Activated naive CD8-positive, alpha-beta T cell treated with anti-CD3 and anti-CD28 coated beads for 36 hours (primary cell): ENCODE data around the gene MACROH2A2. TPM values are rescaled to one million over a fixed set of nuclear protein-coding genes. Genes with fewer than 3 reads are reported as not detected.
A peak's percentile ranks its signal among the peaks of the same experiment; 100 is the strongest.
"Not testable (repeated sequence)": the region's sequence is repeated elsewhere in the genome, so short reads cannot be mapped to it uniquely, and the experiment has no call there.

Source experiments
- DNase-seq: peaks from one replicate; pipeline ENCODE4 v3.0.0; 2021
- H3K27ac Mint-ChIP-seq: one replicate; pipeline ENCODE4 v1.8.0; 2022; ENCODE audit warnings: mild to moderate bottlenecking, moderate library complexity, mixed read lengths
- H3K27me3 Mint-ChIP-seq: one replicate; pipeline ENCODE4 v1.8.0; 2022; ENCODE audit warnings: mild to moderate bottlenecking, mixed read lengths
- H3K36me3 Mint-ChIP-seq: one replicate; pipeline ENCODE4 v1.8.0; 2021; ENCODE audit warnings: mild to moderate bottlenecking, mixed read lengths
- H3K4me1 Mint-ChIP-seq: one replicate; pipeline ENCODE4 v1.8.0; 2021; ENCODE audit warnings: mixed read lengths
- H3K4me3 Mint-ChIP-seq: one replicate; pipeline ENCODE4 v1.8.0; 2022; ENCODE audit warnings: mild to moderate bottlenecking, moderate library complexity, mixed read lengths
- H3K9me3 Mint-ChIP-seq: one replicate; pipeline ENCODE4 v1.8.0; 2022; ENCODE audit warnings: mixed read lengths
- total RNA-seq, 2 experiments: library from RNA; stranded (reverse); gene quantifications; one replicate each; pipeline ENCODE4 v1.2.3, GENCODE V29; 2021

The MACROH2A2 gene
- total RNA-seq, 2 experiments from 2014 or later: 3.9 to 4.8 TPM

GRCh38 chr10:70054902-70055301 lies 2.3 kb downstream of the MACROH2A2 start:
- H3K36me3 Mint-ChIP-seq: no peaks in the 10 kb centered on the region
- peaks cover 7% of the 10 kb centered on the region for H3K4me1 Mint-ChIP-seq
- no peak overlapping the region for H3K27ac Mint-ChIP-seq
- peaks cover 54% of the 10 kb centered on the region for H3K27me3 Mint-ChIP-seq
- H3K4me3 Mint-ChIP-seq: peak overlapping the region; percentile 37
- H3K9me3 Mint-ChIP-seq: no peaks in the 10 kb centered on the region
- no peak for DNase-seq

- Mint-ChIP-seq H3K36me3 (no peaks in the 10 kb centered on the region), H3K27ac (no peak overlapping the region), H3K4me3 (no peak overlapping the region), H3K27me3 (peaks cover 53% of the 10 kb centered on the region), H3K9me3 (no peaks in the 10 kb centered on the region), H3K4me1 (peaks cover 7% of the 10 kb centered on the region)
- no peak for DNase-seq
Measured at GRCh38 chr10:70055550-70055949, 2.9 kb downstream of the MACROH2A2 start.

- Mint-ChIP-seq H3K36me3 (no peaks in the 10 kb centered on the region), H3K27ac (no peak overlapping the region), H3K9me3 (no peaks in the 10 kb centered on the region), H3K27me3 (peaks cover 35% of the 10 kb centered on the region), H3K4me1 (peaks cover 5% of the 10 kb centered on the region), H3K4me3 (no peak overlapping the region)
- no peak for DNase-seq
Measured at GRCh38 chr10:70057306-70057705, 4.7 kb downstream of the MACROH2A2 start.

- H3K4me3 Mint-ChIP-seq: no peak overlapping the region
- DNase-seq: no peak
- H3K27me3 Mint-ChIP-seq: peaks cover 10% of the 10 kb centered on the region
- no peaks in the 10 kb centered on the region for H3K4me1 Mint-ChIP-seq
- H3K27ac Mint-ChIP-seq: no peak overlapping the region
- no peaks in the 10 kb centered on the region for H3K36me3 Mint-ChIP-seq
- H3K9me3 Mint-ChIP-seq: no peaks in the 10 kb centered on the region
Measured at GRCh38 chr10:70060389-70060788, 7.7 kb downstream of the MACROH2A2 start.

GRCh38 chr10:70063418-70064098 lies 10.9 kb downstream of the MACROH2A2 start:
- no peak overlapping the region for H3K27ac Mint-ChIP-seq
- H3K9me3 Mint-ChIP-seq: no peaks in the 10 kb centered on the region
- H3K4me1 Mint-ChIP-seq: no peaks in the 10 kb centered on the region
- H3K4me3 Mint-ChIP-seq: no peak overlapping the region
- no peak for DNase-seq
- H3K36me3 Mint-ChIP-seq: no peaks in the 10 kb centered on the region
- no peaks in the 10 kb centered on the region for H3K27me3 Mint-ChIP-seq

- Mint-ChIP-seq H3K27ac (no peak overlapping the region), H3K27me3 (no peaks in the 10 kb centered on the region), H3K9me3 (no peaks in the 10 kb centered on the region), H3K36me3 (no peaks in the 10 kb centered on the region), H3K4me3 (no peak overlapping the region), H3K4me1 (no peaks in the 10 kb centered on the region)
- no peak for DNase-seq
Measured at GRCh38 chr10:70064486-70064885, 11.8 kb downstream of the MACROH2A2 start.

GRCh38 chr10:70066190-70066589 lies 13.5 kb downstream of the MACROH2A2 start:
- Mint-ChIP-seq H3K27ac (no peak overlapping the region), H3K4me1 (no peaks in the 10 kb centered on the region), H3K27me3 (no peaks in the 10 kb centered on the region), H3K4me3 (no peak overlapping the region), H3K9me3 (no peaks in the 10 kb centered on the region), H3K36me3 (no peaks in the 10 kb centered on the region)
- no peak for DNase-seq

- no peaks in the 10 kb centered on the region for H3K9me3 Mint-ChIP-seq
- H3K27ac Mint-ChIP-seq: no peak overlapping the region
- DNase-seq: no peak
- H3K4me1 Mint-ChIP-seq: no peaks in the 10 kb centered on the region
- H3K4me3 Mint-ChIP-seq: no peak overlapping the region
- no peaks in the 10 kb centered on the region for H3K27me3 Mint-ChIP-seq
- no peaks in the 10 kb centered on the region for H3K36me3 Mint-ChIP-seq
Measured at GRCh38 chr10:70067586-70067985, 14.9 kb downstream of the MACROH2A2 start.

GRCh38 chr10:70068925-70069324 lies 16.3 kb downstream of the MACROH2A2 start:
- no peak overlapping the region for H3K27ac Mint-ChIP-seq
- no peaks in the 10 kb centered on the region for H3K9me3 Mint-ChIP-seq

GRCh38 chr10:70069346-70069745 lies 16.7 kb downstream of the MACROH2A2 start:
- Mint-ChIP-seq H3K9me3 (no peaks in the 10 kb centered on the region), H3K4me3 (no peak overlapping the region), H3K4me1 (no peaks in the 10 kb centered on the region), H3K27ac (no peak overlapping the region), H3K36me3 (no peaks in the 10 kb centered on the region), H3K27me3 (no peaks in the 10 kb centered on the region)
- no peak for DNase-seq

More at GRCh38 chr10:70068925-70069324, 16.3 kb downstream of the MACROH2A2 start:
- Mint-ChIP-seq H3K36me3 (no peaks in the 10 kb centered on the region), H3K27me3 (no peaks in the 10 kb centered on the region), H3K4me1 (no peaks in the 10 kb centered on the region), H3K4me3 (no peak overlapping the region)
- no peak for DNase-seq

- Mint-ChIP-seq H3K27me3 (no peaks in the 10 kb centered on the region), H3K27ac (no peak overlapping the region), H3K36me3 (no peaks in the 10 kb centered on the region), H3K4me1 (no peaks in the 10 kb centered on the region), H3K4me3 (no peak overlapping the region), H3K9me3 (no peaks in the 10 kb centered on the region)
- no peak for DNase-seq
Measured at GRCh38 chr10:70070834-70071233, 18.2 kb downstream of the MACROH2A2 start.

GRCh38 chr10:70074165-70074564 lies 21.5 kb downstream of the MACROH2A2 start:
- Mint-ChIP-seq H3K4me3 (no peak overlapping the region), H3K27me3 (no peaks in the 10 kb centered on the region), H3K27ac (no peak overlapping the region), H3K9me3 (no peaks in the 10 kb centered on the region), H3K4me1 (no peaks in the 10 kb centered on the region), H3K36me3 (no peaks in the 10 kb centered on the region)
- no peak for DNase-seq

- no peaks in the 10 kb centered on the region for H3K4me1 Mint-ChIP-seq
- no peak for DNase-seq
- no peaks in the 10 kb centered on the region for H3K36me3 Mint-ChIP-seq
- H3K9me3 Mint-ChIP-seq: no peaks in the 10 kb centered on the region
- no peak overlapping the region for H3K27ac Mint-ChIP-seq
- H3K4me3 Mint-ChIP-seq: no peak overlapping the region
- no peaks in the 10 kb centered on the region for H3K27me3 Mint-ChIP-seq
Measured at GRCh38 chr10:70074971-70075370, 22.3 kb downstream of the MACROH2A2 start.

GRCh38 chr10:70078329-70078728 lies 25.7 kb downstream of the MACROH2A2 start:
- no peaks in the 10 kb centered on the region for H3K27me3 Mint-ChIP-seq
- no peak for DNase-seq
- H3K27ac Mint-ChIP-seq: no peak overlapping the region
- no peak overlapping the region for H3K4me3 Mint-ChIP-seq
- H3K9me3 Mint-ChIP-seq: no peaks in the 10 kb centered on the region
- no peaks in the 10 kb centered on the region for H3K36me3 Mint-ChIP-seq
- H3K4me1 Mint-ChIP-seq: no peaks in the 10 kb centered on the region

- no peaks in the 10 kb centered on the region for H3K36me3 Mint-ChIP-seq
- H3K9me3 Mint-ChIP-seq: no peaks in the 10 kb centered on the region
- no peaks in the 10 kb centered on the region for H3K4me1 Mint-ChIP-seq
Measured at GRCh38 chr10:70078937-70079336, 26.3 kb downstream of the MACROH2A2 start.

GRCh38 chr10:70080789-70081188 lies 28.1 kb downstream of the MACROH2A2 start:
- DNase-seq, H3K9me3 Mint-ChIP-seq, H3K4me3 Mint-ChIP-seq, H3K4me1 Mint-ChIP-seq, H3K27me3 Mint-ChIP-seq, H3K36me3 Mint-ChIP-seq, H3K27ac Mint-ChIP-seq: not testable (repeated sequence)

More at GRCh38 chr10:70078937-70079336, 26.3 kb downstream of the MACROH2A2 start:
- Mint-ChIP-seq H3K27ac (no peak overlapping the region), H3K4me3 (no peak overlapping the region), H3K27me3 (no peaks in the 10 kb centered on the region)
- DNase-seq: no peak
